HCT116 (cell line): ENCODE measurements around the gene ERMP1. TPM values are rescaled to one million over a fixed set of nuclear protein-coding genes. Genes with fewer than 3 reads are reported as not detected.

Experiments
- ATAC-seq: fragments of 200-7000 bp; cut with Tn5 transposase; 2 replicates; pipeline ENCODE4 v1.9.1; 2020; ENCODE audit warnings: mild to moderate bottlenecking, moderate library complexity
- BruUV-seq: library from RNA; stranded (reverse); fragments of 400-500 nt; replicated peaks from 2 replicates; lab custom pipeline; 2021; lab: Mats Ljungman, UMichigan
- CTCF ChIA-PET: fragments of 300-600 bp; sonication (Branson Sonifier 250); formaldehyde crosslinking; loops from one replicate; lab custom pipeline; 2021; ENCODE audit warnings: antibody characterized with exemption; lab: Charles Lee
- POLR2A ChIA-PET: fragments of 300-600, 350-600 bp; sonication (Branson Sonifier 250); formaldehyde crosslinking; loops from one replicate; lab custom pipeline; 2021; ENCODE audit warnings: antibody characterized with exemption; lab: Charles Lee
- RAD21 ChIA-PET, 2 experiments: fragments of 300-600 bp; sonication (Branson Sonifier 250); formaldehyde crosslinking; loops; one replicate each; lab custom pipeline; 2023; ENCODE audit warnings: low total read pairs in 2 of 2; ENCODE audit not compliant: uncharacterized antibody in 2 of 2, unreplicated experiment in 2 of 2, low non-redundant PET in 1 of 2; lab: Charles Lee
- DNase-seq: peaks from one replicate; pipeline ENCODE4 v3.0.0-alpha.2; 2010; ENCODE audit warnings: low read depth, low spot score
- H2AFZ ChIP-seq: fragments of 200-600 bp; shearing (Covaris generic), sonication (generic); 2 replicates; pipeline ENCODE4 v1.6.1; 2017; ENCODE audit warnings: low read depth, mixed run types, mixed read lengths, antibody characterized with exemption, low read length; ENCODE audit not compliant: poor library complexity, severe bottlenecking
- H3K27ac ChIP-seq: 2 replicates; pipeline ENCODE4 v1.5.1; 2012; ENCODE audit warnings: low read depth, low read length
- H3K27me3 ChIP-seq: fragments of 200-600 bp; sonication (generic); 2 replicates; pipeline ENCODE4 v1.6.1; 2016; ENCODE audit warnings: mixed run types, low read length, mixed read lengths; ENCODE audit not compliant: insufficient read depth
- H3K36me3 ChIP-seq, 2 experiments: fragments of 200-500 bp in 1 of 2; fragments of 200-600 bp in 1 of 2; sonication (Bioruptor generic) in 1 of 2; sonication (generic) in 1 of 2; 2 replicates each; pipeline versions ENCODE4 v1.5.1 to v1.6.1; 2014 to 2016; ENCODE audit warnings: low read length in 2 of 2, inconsistent platforms in 1 of 2, mixed read lengths in 1 of 2, mixed run types in 1 of 2; ENCODE audit not compliant: insufficient read depth in 2 of 2, control insufficient read depth in 1 of 2
- H3K4me1 ChIP-seq, 2 experiments: fragments of 200-600 bp in 1 of 2; sonication (generic) in 1 of 2; 2 replicates each; pipeline versions ENCODE4 v1.5.1 to v1.6.1; 2012 to 2017; ENCODE audit warnings: low read length in 2 of 2, inconsistent platforms in 1 of 2, mild to moderate bottlenecking in 1 of 2, mixed read lengths in 1 of 2, mixed run types in 1 of 2, moderate library complexity in 1 of 2; ENCODE audit not compliant: insufficient read depth in 2 of 2, control insufficient read depth in 1 of 2
- H3K4me2 ChIP-seq: fragments of 200-600 bp; sonication (generic); 2 replicates; pipeline ENCODE4 v1.6.1; 2017; ENCODE audit warnings: mixed run types, low read length, mixed read lengths
- H3K4me3 ChIP-seq, 2 experiments: fragments of 200-600 bp in 1 of 2; sonication (generic) in 1 of 2; replicated peaks in 1 of 2; 2 replicates each; pipeline ENCODE4 v1.5.1; 2011 to 2016; ENCODE audit warnings: low read length in 2 of 2, control low read depth in 1 of 2, low read depth in 1 of 2, mild to moderate bottlenecking in 1 of 2, mixed read lengths in 1 of 2, mixed run types in 1 of 2
- H3K79me2 ChIP-seq: fragments of 200-600 bp; sonication (generic); 2 replicates; pipeline ENCODE4 v1.6.1; 2017; ENCODE audit warnings: mild to moderate bottlenecking, mixed run types, low read length, moderate library complexity, mixed read lengths; ENCODE audit not compliant: insufficient read depth
- H3K9ac ChIP-seq: fragments of 200-600 bp; sonication (generic); 2 replicates; pipeline ENCODE4 v1.6.1; 2016; ENCODE audit warnings: low read length, mixed read lengths
- H3K9me2 ChIP-seq: fragments of 200-600 bp; sonication (generic), shearing (Covaris generic); 2 replicates; pipeline ENCODE4 v1.6.1; 2017; ENCODE audit warnings: mixed run types, mild to moderate bottlenecking, moderate library complexity; ENCODE audit not compliant: insufficient read depth
- H3K9me3 ChIP-seq, 2 experiments: fragments of 200-500 bp in 1 of 2; fragments of 200-600 bp in 1 of 2; sonication (Bioruptor generic) in 1 of 2; sonication (generic) in 1 of 2; 2 replicates each; pipeline ENCODE4 v1.6.1; 2014 to 2017; ENCODE audit warnings: low read length in 2 of 2, mixed read lengths in 2 of 2, inconsistent platforms in 1 of 2, low read depth in 1 of 2, mild to moderate bottlenecking in 1 of 2, mixed run types in 1 of 2, moderate library complexity in 1 of 2; ENCODE audit not compliant: control insufficient read depth in 1 of 2, insufficient read depth in 1 of 2
- H4K20me1 ChIP-seq: fragments of 200-600 bp; sonication (generic), shearing (Covaris generic); 2 replicates; pipeline ENCODE4 v1.6.1; 2017; ENCODE audit warnings: mixed run types, mild to moderate bottlenecking, moderate library complexity; ENCODE audit not compliant: insufficient read depth
- CBX3 ChIP-seq: IDR thresholded peaks from 2 replicates; pipeline ENCODE4 v1.6.1; 2012; ENCODE audit warnings: low read depth
- CEBPB ChIP-seq: IDR thresholded peaks from 2 replicates; pipeline ENCODE4 v1.6.1; 2012; ENCODE audit warnings: low read depth
- CTCF ChIP-seq, 3 experiments: fragments of 200-600 bp in 1 of 3; sonication (generic) in 1 of 3; IDR thresholded peaks in 2 of 3; conservative IDR thresholded peaks in 1 of 3; 2 replicates each; pipeline ENCODE4 v1.5.1; 2012 to 2017; ENCODE audit warnings: low read depth in 2 of 3, low read length in 2 of 3, antibody characterized with exemption in 1 of 3, borderline replicate concordance in 1 of 3, control low read depth in 1 of 3, mild to moderate bottlenecking in 1 of 3, mixed read lengths in 1 of 3, mixed run types in 1 of 3, moderate library complexity in 1 of 3; ENCODE audit not compliant: insufficient read depth in 1 of 3
- ELF1 ChIP-seq: IDR thresholded peaks from 2 replicates; pipeline ENCODE4 v1.6.1; 2012; ENCODE audit warnings: low read depth, borderline replicate concordance
- EZH2phosphoT487 ChIP-seq: fragments of 200-600 bp; IDR thresholded peaks from 2 replicates; pipeline ENCODE4 v1.6.1; 2018; ENCODE audit warnings: antibody characterized with exemption, borderline replicate concordance
- JUND ChIP-seq: IDR thresholded peaks from 2 replicates; pipeline ENCODE4 v1.6.1; 2012
- MAX ChIP-seq: IDR thresholded peaks from 2 replicates; pipeline ENCODE4 v1.6.1; 2012
- POLR2A ChIP-seq: IDR thresholded peaks from 2 replicates; pipeline ENCODE4 v1.7.0; 2011; ENCODE audit warnings: borderline replicate concordance; ENCODE audit not compliant: insufficient read depth, insufficient read length; ENCODE audit errors: extremely low read depth
- POLR2AphosphoS5 ChIP-seq: IDR thresholded peaks from 2 replicates; pipeline ENCODE4 v1.6.1; 2011; ENCODE audit warnings: mild to moderate bottlenecking, low read depth, low read length, moderate library complexity
- REST ChIP-seq: IDR thresholded peaks from 2 replicates; pipeline ENCODE4 v1.6.1; 2012; ENCODE audit warnings: low read depth
- SIN3A ChIP-seq: IDR thresholded peaks from 2 replicates; pipeline ENCODE4 v1.6.1; 2012; ENCODE audit warnings: low read depth
- SP1 ChIP-seq: IDR thresholded peaks from 2 replicates; pipeline ENCODE4 v1.6.1; 2012; ENCODE audit warnings: low read depth
- TCF7L2 ChIP-seq: IDR thresholded peaks from 2 replicates; pipeline ENCODE4 v1.7.0; 2011; ENCODE audit warnings: borderline replicate concordance, inconsistent platforms; ENCODE audit not compliant: insufficient read depth, insufficient read length; ENCODE audit errors: extremely low read depth
- ZFX ChIP-seq: fragments of 450-650 bp; IDR thresholded peaks from 2 replicates; pipeline ENCODE4 v1.6.1; 2017
- intact Hi-C: fragments of 100-400 bp; cut with micrococcal nuclease; formaldehyde crosslinking; loops from 2 replicates; pipeline ENCODE4 v1.10.0; 2022
- total RNA-seq: library from RNA; stranded (reverse); gene quantifications from one replicate; pipeline ENCODE4 v1.2.1, GENCODE V29; 2021; ENCODE audit not compliant: unreplicated experiment

Gene ERMP1
- total RNA-seq, 1 experiment from 2014 or later, result 29.9 TPM

GRCh38 chr9:5866272-5866671 is 33.4 kb upstream of the ERMP1 start:
- no peak overlapping the region for H3K4me2 ChIP-seq
- ATAC-seq (no peak), DNase-seq (no peak)
- ChIA-PET POLR2A (no interaction called here), CTCF (no interaction called here), RAD21 (no interaction called here)
- TF ChIP-seq EZH2phosphoT487 (no peak), POLR2A (no peak), MAX (no peak), SIN3A (no peak), SP1 (no peak)
- no peaks in the 10 kb centered on the region for H3K9me2 ChIP-seq
- no peaks in the 10 kb centered on the region for H4K20me1 ChIP-seq
- no peak overlapping the region for H3K4me3 ChIP-seq
- peaks cover 6 to 11% of the 10 kb centered on the region in 2 experiments; a peak in 2 of 4 replicates for H3K4me1 ChIP-seq
- BruUV-seq, result no TSS peak
- intact Hi-C loops, result no loop called here
- no peak overlapping the region for H3K9ac ChIP-seq
- H3K79me2 ChIP-seq, result no peaks in the 10 kb centered on the region
- no peaks in the 10 kb centered on the region for H3K9me3 ChIP-seq
- H3K36me3 ChIP-seq, result no peaks in the 10 kb centered on the region
- H2AFZ ChIP-seq, result no peak overlapping the region
- no peak overlapping the region for H3K27ac ChIP-seq
- H3K27me3 ChIP-seq, result no peaks in the 10 kb centered on the region

GRCh38 chr9:5864446-5864845 is 31.5 kb upstream of the ERMP1 start:
- DNase-seq (no peak), ATAC-seq (no peak)
- Histone ChIP-seq H3K4me1 (peaks cover 0 to 3% of the 10 kb centered on the region in 2 experiments; a peak in 1 of 4 replicates), H2AFZ (no peak overlapping the region), H3K9ac (no peak overlapping the region), H3K27me3 (no peaks in the 10 kb centered on the region), H3K4me2 (no peak overlapping the region), H4K20me1 (no peaks in the 10 kb centered on the region), H3K4me3 (no peak overlapping the region), H3K9me3 (no peaks in the 10 kb centered on the region), H3K79me2 (no peaks in the 10 kb centered on the region), H3K9me2 (no peaks in the 10 kb centered on the region), H3K36me3 (no peaks in the 10 kb centered on the region), H3K27ac (no peak overlapping the region)
- no TSS peak for BruUV-seq
- POLR2A ChIA-PET, result interaction anchor here (1.4 kb wide), 1 partner anchor 15 kb away, joined by 6 read pairs; no protein-coding TSS in a partner anchor
- intact Hi-C loops, result no loop called here
- RAD21 ChIA-PET, result no interaction called here
- CTCF ChIA-PET, result interaction anchor here (1.6 kb wide), 1 partner anchor 31 kb away, joined by 7 read pairs; the partner anchor contains the start of gene ERMP1
- TF ChIP-seq ELF1 (no peak), REST (no peak), TCF7L2 (no peak), POLR2A (no peak), CEBPB (no peak), POLR2AphosphoS5 (no peak), CTCF (IDR thresholded peaks at IDR 0.05 in 2 of 3, conservative IDR thresholded peaks at IDR 0.05 in 1 of 3; ENCODE audit: borderline replicate concordance in 1 of 3, insufficient read depth in 1 of 3, low read depth in 2 of 3, low read length in 2 of 3) (no peak), MAX (no peak), CBX3 (no peak), JUND (no peak), ZFX (no peak)
